Epithelial cell of esophagus (primary cell): Measurements from ENCODE around the gene NAT8.
"Not testable (repeated sequence)": the region's sequence is repeated elsewhere in the genome, so short reads cannot be mapped to it uniquely, and the experiment has no call there.

Experiments used
- DNase-seq: peaks from one replicate; pipeline ENCODE4 v3.0.0; 2010; ENCODE audit warnings: low read depth
- H3K4me3 ChIP-seq: 2 replicates; pipeline ENCODE4 v1.5.1; 2011; ENCODE audit warnings: mild to moderate bottlenecking, low read length, control low read depth
- TF ChIP-seq, protein P1 (sequence below): IDR thresholded peaks from 2 replicates; pipeline ENCODE4 v1.5.1; 2011; ENCODE audit warnings: low read depth, mild to moderate bottlenecking, low read length, control low read depth, inconsistent platforms; ENCODE audit not compliant: insufficient read depth; ENCODE audit errors: missing control alignments

NAT8 gene, protein sequence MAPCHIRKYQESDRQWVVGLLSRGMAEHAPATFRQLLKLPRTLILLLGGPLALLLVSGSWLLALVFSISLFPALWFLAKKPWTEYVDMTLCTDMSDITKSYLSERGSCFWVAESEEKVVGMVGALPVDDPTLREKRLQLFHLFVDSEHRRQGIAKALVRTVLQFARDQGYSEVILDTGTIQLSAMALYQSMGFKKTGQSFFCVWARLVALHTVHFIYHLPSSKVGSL

DNA sequence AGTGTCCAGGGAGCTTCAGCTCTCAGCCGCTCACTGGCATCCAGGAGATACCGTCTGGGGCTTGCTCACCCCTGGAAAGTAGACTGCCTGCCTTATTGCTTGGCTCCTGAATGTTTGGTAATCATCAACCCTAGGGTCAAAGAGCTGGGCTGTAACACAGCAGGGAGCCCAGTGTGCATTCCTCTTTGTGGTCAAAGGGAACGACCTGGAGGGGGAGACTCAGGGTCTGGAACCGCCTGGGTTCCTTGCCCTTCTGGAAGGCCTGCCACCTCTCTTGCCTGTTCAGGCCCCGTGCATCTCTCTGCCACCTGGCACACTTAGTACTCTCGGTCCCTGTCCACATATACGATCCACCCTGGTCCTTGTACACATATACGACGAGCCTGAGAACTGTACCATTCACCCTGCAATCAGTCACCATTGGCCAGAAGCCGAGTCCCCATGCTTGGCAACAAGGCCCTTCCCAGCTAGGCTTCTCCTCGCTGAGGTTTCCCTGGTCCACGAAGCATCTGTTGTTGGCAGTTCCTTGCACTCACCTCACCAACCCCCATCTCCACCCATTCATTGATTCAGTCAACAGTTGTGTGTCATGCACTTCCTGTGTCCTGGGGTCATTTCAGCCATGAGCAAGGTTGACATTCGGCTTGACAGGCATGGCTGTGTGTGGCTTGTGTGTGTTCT lies at the start of gene NAT8:
Gene NAT8, minus strand, starts transcription at position 85 of the 681 bp plus-strand sequence. CDS start 794 bp downstream, outside the sequence.
- H3K4me3 ChIP-seq, result no peak within 1 kb of the TSS
- no peak for DNase-seq
- TF ChIP-seq, protein P1, sequence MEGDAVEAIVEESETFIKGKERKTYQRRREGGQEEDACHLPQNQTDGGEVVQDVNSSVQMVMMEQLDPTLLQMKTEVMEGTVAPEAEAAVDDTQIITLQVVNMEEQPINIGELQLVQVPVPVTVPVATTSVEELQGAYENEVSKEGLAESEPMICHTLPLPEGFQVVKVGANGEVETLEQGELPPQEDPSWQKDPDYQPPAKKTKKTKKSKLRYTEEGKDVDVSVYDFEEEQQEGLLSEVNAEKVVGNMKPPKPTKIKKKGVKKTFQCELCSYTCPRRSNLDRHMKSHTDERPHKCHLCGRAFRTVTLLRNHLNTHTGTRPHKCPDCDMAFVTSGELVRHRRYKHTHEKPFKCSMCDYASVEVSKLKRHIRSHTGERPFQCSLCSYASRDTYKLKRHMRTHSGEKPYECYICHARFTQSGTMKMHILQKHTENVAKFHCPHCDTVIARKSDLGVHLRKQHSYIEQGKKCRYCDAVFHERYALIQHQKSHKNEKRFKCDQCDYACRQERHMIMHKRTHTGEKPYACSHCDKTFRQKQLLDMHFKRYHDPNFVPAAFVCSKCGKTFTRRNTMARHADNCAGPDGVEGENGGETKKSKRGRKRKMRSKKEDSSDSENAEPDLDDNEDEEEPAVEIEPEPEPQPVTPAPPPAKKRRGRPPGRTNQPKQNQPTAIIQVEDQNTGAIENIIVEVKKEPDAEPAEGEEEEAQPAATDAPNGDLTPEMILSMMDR, result no peak

DNA sequence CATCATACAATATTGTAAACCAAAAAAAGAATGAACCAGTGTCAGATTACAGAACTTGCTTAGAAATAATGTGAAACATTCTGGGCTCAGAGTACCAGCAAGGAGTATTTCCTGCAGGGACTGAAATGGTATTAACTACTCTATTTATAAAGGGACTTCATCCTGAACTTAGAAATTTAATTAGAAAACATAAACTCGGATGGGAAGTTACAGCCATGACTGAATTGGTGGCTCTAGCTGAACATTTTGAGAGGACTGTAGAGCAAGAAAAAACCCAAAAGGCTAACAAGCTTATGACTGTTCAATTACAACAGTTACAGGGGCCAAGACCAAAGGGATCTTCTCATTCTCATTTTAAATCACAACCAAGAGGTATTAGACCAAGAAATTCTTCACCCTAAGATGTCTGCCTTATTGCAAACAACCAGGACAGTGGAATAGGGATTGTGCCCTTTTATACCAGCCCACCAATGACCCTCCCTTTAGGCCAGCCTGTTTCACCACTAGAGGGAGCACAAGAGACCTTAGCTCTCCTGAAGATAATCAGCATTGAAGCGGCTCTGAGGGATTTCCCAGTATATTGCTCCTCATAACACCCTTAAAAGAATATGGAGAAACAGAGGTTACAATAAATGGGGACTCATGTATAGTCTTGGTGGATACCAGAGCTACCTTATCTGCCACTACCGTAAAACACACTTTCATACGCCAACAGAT lies 48.3 kb upstream of the NAT8 start:
- TF ChIP-seq, protein P1, result peak; percentile 54
- not testable (repeated sequence) for H3K4me3 ChIP-seq
- DNase-seq, result peak; percentile 24

DNA sequence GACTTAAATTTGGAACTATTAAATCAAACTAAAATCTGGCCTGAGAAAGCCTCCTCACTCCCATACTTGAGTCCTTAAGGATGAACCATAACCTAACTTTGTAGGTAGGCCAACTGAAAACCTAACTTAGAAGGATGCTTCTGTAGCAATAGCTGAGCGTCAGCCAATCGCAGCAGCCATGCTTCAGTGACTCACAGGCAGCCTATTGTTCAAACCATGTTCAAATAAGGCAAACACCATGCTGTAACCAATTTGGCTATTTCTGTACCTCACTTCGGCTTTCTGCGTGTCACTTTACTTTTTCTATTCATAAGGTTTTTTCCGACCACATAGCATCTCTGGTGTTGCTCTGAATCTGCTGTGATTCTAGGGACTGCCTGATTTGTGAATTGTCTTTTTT lies 46.3 kb upstream of the NAT8 start:
- not testable (repeated sequence) for H3K4me3 ChIP-seq, DNase-seq

DNA sequence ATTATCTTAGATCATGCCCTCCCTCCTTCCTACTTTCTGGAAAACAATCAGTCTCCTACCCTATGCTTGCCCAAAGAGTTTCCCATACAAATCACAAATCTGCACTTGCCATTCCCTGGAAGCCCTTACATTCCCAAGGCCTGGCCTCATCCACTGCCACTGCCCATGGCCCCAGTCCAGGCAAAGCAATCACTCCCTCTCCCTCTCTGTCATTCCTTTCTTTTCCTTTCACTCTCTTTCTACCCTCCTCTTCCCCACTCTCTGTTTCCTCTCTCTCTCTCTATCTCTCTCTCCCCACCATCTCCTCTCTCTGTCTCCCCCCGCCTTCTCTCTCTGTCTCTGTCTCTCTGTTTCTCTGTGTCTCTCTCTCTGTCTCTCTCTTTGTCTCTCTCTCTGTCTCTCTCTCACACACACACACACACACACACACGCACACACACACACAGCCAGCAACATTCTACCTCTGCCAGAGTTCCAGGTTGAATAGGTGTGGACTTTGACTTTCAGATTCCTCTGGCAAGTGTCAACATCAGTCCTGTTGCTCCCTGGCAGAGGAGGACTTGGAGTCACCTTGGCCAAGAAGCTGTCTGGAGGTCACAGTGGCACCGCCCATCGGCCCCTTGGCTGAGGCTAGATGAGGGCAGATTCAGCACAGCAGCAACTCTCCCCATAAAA lies 43.7 kb upstream of the NAT8 start:
- TF ChIP-seq, protein P1, result no peak
- no peak for DNase-seq
- no peak overlapping the region for H3K4me3 ChIP-seq

DNA sequence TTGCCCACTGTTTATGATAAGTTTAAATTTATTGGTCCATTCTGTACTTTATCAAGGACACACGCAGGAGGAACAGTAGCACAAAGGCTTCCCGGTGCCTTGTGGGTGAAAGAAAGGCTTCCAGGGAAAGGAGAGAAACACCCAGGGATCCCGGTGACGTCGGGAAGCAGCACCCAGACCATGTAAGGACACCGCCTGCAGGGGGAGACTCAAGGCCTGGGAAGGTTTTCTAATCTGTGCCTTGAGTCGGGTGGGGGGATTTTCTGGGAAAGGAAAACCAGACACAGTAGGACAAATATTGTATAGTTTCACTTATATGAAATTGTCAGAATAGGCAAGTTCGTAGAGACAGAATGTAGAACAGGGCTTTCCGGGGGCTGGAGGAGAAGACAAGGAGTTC lies 42.7 kb upstream of the NAT8 start:
- not testable (repeated sequence) for H3K4me3 ChIP-seq, DNase-seq
- TF ChIP-seq, protein P1, result peak; percentile 17

DNA sequence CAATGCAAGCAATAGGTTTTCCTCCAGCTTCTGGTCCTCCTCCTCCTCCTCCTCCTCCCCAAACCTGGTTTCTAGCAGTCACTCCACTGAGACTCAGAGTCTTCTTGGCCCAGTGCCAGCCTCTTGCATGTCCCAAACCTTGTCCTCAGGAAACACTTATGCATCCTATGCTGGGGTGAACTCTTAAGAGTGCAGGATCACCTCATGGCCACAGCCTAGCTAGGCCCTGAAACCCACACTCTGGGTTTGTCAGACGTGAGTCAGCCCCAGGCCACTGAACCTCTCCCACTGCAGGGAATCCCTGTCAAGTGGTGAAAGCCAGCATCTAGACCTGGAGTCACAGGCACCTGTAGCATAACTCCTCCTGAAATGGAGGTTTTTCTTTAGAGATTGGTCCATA lies 42.1 kb upstream of the NAT8 start:
- not testable (repeated sequence) for H3K4me3 ChIP-seq
- peak; percentile 30 for DNase-seq

DNA sequence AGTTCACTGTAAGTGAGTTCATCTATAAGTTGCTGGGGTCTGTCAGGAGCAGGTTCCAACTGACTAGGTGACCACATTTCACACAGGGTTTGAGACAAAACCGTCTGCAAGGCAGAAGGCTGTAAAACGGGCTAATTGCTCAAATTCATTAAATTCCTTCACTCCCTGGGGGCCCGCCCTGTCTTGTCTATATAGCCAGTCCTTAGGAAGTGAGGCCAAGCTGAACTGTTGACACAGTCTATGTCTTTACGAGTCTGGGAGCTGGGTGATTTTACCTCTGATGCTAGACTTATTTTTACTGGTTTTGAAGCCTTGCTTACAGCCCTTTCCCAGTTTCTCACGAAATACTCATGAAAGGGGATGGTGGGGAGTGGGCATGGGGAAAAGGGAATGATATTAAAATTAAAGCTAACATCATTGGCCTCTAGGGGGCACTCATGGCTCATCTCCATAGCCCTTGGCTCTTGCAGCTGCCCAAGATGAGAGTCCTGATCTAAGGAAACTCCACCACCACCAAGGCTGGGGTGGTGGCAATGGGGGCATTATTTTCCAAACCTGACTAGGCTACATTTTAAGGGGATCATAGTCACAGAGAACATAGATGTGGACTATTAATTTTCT lies 37.8 kb upstream of the NAT8 start:
- DNase-seq, result peak; percentile 36
- H3K4me3 ChIP-seq, result not testable (repeated sequence)
- TF ChIP-seq, protein P1, result peak; percentile 53

DNA sequence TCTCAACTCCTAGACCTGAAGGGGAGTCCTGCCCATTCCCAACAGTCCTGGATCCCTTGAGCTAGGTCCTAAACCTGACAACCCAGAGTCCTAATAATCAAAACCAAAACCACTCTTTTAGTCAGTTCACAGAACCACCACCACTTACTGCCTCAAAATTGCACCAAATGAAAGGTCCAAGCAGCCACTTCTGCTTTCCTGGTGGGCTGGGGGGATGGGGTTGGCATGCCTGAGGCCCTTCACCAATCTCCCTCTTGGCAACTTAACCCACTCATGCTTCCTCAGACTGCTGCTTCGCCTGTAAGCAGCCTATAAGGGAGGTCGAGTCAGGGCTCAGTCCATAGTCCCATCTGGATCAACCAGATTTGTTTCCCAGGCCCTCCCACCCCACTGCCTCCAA lies 37.0 kb upstream of the NAT8 start:
- not testable (repeated sequence) for H3K4me3 ChIP-seq, DNase-seq

DNA sequence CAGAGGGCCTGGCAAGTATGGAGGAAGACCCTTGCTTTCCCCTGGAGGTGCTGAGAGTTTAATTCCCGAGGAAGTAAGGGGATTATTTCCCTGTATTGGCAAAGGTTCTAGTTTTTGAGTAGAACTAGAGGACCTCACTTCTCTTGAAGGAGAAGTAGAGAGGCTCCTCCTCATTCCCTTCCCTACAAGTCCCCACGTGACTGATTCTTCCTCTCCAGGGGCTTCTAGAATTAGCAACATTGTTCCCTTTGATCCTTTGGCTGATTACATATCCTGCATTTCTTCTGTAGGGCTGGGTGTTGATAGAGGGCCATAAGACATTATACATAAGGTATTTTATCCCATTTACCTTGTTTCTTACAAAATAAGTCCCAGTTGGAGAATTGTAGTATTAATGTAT lies 35.8 kb upstream of the NAT8 start:
- not testable (repeated sequence) for DNase-seq, H3K4me3 ChIP-seq

DNA sequence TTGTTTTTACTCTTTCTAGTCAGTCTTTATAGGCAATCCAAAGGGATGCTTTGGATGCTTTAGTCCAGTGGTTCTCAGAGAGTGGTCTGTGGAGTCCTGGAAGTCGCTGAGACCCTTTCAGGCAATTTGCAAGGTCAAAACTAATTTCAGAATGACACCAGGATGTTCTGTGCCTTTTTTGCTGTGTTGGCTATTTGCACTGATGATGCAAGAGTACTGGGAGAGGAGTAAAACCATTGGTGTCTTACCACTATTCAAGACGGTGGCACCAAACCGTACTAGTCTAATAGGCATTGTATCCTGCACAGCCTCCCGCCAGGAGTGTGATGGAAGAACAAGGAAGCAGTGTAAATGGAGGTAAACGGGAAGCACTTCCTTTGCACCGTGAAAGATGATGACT lies 34.0 kb upstream of the NAT8 start:
- DNase-seq, H3K4me3 ChIP-seq: not testable (repeated sequence)

DNA sequence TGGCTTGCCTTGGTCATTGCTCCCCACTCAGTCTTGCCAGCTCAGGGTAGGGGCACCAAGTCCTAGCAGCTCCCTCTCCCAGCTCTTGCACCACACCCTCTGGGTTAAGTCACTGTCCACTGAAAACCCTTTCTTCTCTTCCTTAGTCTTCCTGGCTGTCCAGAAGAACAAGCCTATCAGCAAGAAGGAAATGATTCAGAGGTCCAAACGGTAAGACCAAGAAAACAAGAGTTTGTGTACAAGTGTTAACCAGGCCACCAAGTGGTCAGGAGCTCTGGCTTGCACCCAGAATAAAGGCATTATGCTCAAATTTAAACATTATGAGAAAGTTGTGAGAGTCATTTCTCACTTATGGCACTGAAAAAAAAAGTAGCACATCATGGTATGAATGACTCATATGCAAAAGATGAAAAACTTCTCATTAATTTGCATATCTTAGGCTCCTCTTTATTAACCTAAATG lies 32.5 kb upstream of the NAT8 start:
- not testable (repeated sequence) for DNase-seq, H3K4me3 ChIP-seq

DNA sequence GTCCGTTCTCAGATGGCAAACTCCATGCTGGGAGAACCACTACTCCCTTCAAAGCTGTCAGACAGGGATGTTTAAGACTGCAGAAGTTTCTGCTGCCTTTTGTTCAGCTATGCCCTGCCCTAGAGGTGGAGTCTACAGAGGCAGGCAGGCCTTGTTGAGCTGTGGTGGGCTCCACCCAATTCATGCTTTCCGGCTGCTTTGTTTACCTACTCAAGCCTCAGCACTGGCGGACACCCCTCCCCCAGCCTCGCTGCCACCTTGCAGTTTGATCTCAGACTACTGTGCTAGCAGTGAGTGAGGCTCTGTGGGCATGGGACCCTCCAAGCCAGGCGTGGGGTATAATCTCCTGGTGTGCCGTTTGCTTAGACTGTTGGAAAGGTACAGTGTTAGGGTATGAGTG lies 27.8 kb upstream of the NAT8 start:
- H3K4me3 ChIP-seq, DNase-seq: not testable (repeated sequence)
